GM18868 (cell line): Measurements from ENCODE around the gene DAB1.

Experiments used
- ATAC-seq: cut with Tn5 transposase; IDR thresholded peaks from one replicate; pipeline ENCODE4 v1.9.1; 2021; ENCODE audit warnings: mild to moderate bottlenecking, moderate library complexity; ENCODE audit not compliant: unreplicated experiment

The DAB1 gene

GRCh38 chr1:57418971-57419370, 4.9 kb downstream of the DAB1 start:
- ATAC-seq, result no peak

GRCh38 chr1:57411262-57411661, 12.6 kb downstream of the DAB1 start:
- no peak for ATAC-seq

GRCh38 chr1:57410508-57410907, 13.4 kb downstream of the DAB1 start:
- no peak for ATAC-seq

- no peak for ATAC-seq
These were observed 15.9 kb downstream of the DAB1 start for GRCh38 chr1:57407928-57408327.

GRCh38 chr1:57406428-57406970, 17.4 kb downstream of the DAB1 start:
- ATAC-seq, result no peak

- no peak for ATAC-seq
These were observed 19.0 kb downstream of the DAB1 start for GRCh38 chr1:57404884-57405283.

- no peak for ATAC-seq
These were observed 20.7 kb downstream of the DAB1 start for GRCh38 chr1:57403201-57403600.

- no peak for ATAC-seq
These were observed 22.2 kb downstream of the DAB1 start for GRCh38 chr1:57401671-57402070.

- ATAC-seq, result no peak
These were observed 23.8 kb downstream of the DAB1 start for GRCh38 chr1:57400048-57400447.

- ATAC-seq, result no peak
These were observed 30.7 kb downstream of the DAB1 start for GRCh38 chr1:57393058-57393584.

GRCh38 chr1:57385336-57385735, 38.5 kb downstream of the DAB1 start:
- ATAC-seq, result no peak

GRCh38 chr1:57384901-57385300, 39.0 kb downstream of the DAB1 start:
- ATAC-seq, result no peak

GRCh38 chr1:57384284-57384683, 39.6 kb downstream of the DAB1 start:
- no peak for ATAC-seq

- ATAC-seq, result no peak
These were observed 42.0 kb downstream of the DAB1 start for GRCh38 chr1:57381871-57382270.

- ATAC-seq, result no peak
These were observed 42.4 kb downstream of the DAB1 start for GRCh38 chr1:57381426-57381825.

GRCh38 chr1:57380923-57381322, 42.9 kb downstream of the DAB1 start:
- ATAC-seq, result no peak

GRCh38 chr1:57378534-57378933, 45.3 kb downstream of the DAB1 start:
- no peak for ATAC-seq

GRCh38 chr1:57377339-57378139, 46.3 kb downstream of the DAB1 start:
- ATAC-seq, result no peak

GRCh38 chr1:57376041-57376440, 47.8 kb downstream of the DAB1 start:
- ATAC-seq, result no peak

GRCh38 chr1:57369889-57370288, 54.0 kb downstream of the DAB1 start:
- no peak for ATAC-seq

GRCh38 chr1:57367945-57368344, 55.9 kb downstream of the DAB1 start:
- ATAC-seq, result no peak

GRCh38 chr1:57363643-57364042, 60.2 kb downstream of the DAB1 start:
- no peak for ATAC-seq
